Superior temporal gyrus (tissue), 1 donor: ENCODE results near the gene KLHL8.
"Not testable (repeated sequence)": the region's sequence is repeated elsewhere in the genome, so short reads cannot be mapped to it uniquely, and the experiment has no call there.

Source experiments
- DNase-seq: peaks from one replicate; pipeline ENCODE4 v3.0.0-alpha.2; 2016; ENCODE audit errors: extremely low spot score

KLHL8 gene

DNA sequence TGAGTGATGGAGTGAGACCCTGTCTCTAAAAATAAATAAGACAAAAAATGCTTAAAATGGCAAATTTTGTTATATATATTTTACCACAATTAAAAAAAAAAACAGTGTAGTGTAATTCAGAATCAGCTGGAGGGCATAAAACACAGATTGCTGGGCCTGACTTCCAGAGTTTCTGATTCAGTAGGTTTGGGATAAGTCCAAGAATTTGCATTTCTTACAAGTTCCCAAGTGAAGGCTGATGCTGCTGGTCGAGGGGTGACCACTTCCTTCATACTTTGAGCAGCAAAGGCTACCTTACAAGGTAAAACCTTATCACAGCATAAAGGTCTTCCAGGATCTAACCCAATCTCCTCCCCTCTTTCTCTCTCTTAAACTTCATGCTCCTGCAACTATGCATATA, 40.7 kb downstream of the KLHL8 start:
- no peak for DNase-seq

DNA sequence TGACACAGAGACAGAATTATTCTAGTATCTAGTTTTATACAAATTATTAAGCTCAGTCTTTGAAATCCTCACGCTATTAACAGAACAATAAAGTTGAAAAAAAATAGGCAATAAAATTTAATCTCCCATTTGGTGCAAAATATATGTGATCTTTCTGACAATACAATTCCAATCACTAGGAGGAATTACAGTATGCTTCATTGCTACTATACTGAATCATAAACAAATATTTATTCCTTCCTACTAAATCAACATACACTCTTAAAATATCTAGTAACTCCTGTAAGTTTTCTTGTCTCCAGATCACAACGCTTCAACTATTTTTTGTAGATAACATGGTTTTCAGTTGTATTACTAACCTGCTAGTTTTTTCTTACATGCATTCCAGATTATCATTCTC, 45.7 kb downstream of the KLHL8 start:
- no peak for DNase-seq

GRCh38 chr4:87171944-87172343, 48.5 kb downstream of the KLHL8 start:
- DNase-seq, result no peak

DNA sequence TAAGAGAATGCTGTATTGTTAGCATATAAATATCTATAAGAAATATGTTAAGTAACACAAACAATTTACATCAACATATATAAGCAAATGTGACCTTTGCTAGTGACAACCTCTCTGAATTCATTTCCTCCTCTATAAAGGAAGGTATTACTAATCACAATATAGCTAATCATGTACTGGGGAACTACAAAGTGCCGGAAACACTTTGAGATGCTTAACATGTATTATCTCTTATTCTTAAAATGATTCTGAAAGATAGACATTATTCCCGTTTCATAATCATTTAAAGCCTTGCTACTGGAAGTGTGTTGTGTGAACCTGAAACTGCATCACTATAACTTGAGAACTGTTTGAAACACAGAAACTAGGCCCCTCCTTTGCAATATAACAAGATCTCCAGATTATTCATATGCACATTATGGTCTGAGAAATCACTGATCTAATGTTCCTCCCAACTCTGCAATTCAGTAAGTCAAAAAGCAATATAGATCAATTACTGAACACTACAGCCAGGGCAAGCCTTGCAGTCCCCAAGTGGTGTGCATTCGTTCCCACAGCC, 54.0 kb downstream of the KLHL8 start:
- DNase-seq, result no peak

GRCh38 chr4:87165892-87166291, 54.5 kb downstream of the KLHL8 start:
- no peak for DNase-seq

GRCh38 chr4:87153078-87153870, 67.1 kb downstream of the KLHL8 start:
- no peak for DNase-seq

- DNase-seq, result no peak
Observed at GRCh38 chr4:87152310-87153041, 67.9 kb downstream of the KLHL8 start.

DNA sequence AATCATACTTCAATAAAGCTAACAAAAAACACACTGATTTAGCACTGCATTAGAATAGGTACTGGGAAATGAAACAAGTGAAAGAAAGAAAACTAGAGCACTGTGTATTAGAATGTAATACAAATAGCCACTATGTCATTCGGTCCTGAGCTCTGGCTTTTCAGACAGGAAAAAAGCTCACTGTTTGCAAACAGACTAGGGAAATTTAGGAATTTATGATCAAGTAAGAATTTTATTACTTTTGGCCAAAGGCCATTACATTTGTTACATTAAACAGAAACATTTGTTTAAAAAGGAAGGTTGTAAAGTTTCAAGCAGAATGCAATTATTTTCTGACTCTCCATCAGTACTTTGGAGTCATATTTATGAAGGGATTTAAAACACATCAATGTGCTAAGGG, 68.7 kb downstream of the KLHL8 start:
- no peak for DNase-seq

DNA sequence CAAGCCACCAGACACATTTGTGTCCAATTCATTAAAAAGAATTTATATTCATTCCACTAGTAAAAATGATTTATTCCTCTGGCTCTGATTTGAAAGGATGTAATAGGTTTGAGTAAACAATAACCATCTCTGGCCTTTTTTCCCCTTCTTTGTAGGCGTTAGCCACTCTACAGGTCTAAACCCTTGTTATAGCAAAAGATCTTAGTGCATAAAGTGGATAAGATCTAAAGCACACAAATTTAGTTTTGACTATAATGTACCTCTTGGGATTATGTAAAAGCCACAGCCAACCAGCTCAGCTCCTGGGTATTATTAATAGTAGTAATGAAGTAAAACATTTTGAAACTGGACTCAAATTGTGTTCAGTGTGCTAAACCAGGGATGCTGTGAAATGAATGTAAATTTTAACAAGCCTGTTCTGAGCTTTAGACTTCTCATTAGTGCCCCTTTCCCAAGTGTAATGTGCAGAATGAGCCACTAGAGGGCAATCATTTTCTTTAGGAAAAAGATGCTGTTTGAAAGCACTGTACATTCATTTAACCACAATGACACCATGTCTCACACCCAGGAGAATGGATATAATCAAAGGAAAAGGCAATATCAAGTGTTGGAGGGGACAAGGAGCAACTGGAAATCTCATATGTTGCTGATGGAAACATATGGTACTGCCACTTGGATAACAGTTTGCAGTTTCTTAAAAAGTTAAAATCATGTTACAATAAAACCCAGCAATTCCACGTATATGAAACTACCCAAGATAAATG, 69.7 kb downstream of the KLHL8 start:
- peak; percentile 97 for DNase-seq

- no peak for DNase-seq
Observed at GRCh38 chr4:87147116-87147515, 73.3 kb downstream of the KLHL8 start.

- DNase-seq, result not testable (repeated sequence)
Observed at GRCh38 chr4:87145934-87146333, 74.5 kb downstream of the KLHL8 start.

DNA sequence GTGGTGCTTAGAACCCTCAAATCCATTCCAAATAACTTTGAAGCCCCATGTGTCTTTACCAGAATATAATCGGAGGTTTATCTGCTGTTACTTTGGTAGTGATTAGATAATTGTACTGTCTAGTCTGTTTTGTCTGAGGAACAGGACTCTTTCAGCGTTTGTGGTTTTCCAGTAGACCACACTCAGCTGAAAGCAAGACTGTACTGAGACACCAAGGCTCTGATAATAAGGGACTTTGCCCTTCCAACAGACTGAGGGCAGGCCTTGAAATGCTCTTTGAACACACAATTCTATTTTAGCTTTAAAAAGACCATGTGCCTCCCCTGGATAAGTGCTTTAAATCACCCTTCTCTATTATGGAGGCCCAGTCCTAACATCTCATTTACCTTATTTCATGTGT, 76.1 kb downstream of the KLHL8 start:
- no peak for DNase-seq

GRCh38 chr4:87141428-87141827, 79.0 kb downstream of the KLHL8 start:
- DNase-seq, result no peak

- DNase-seq, result no peak
Observed at GRCh38 chr4:87134122-87134521, 86.3 kb downstream of the KLHL8 start.

GRCh38 chr4:87133183-87133582, 87.2 kb downstream of the KLHL8 start:
- no peak for DNase-seq

DNA sequence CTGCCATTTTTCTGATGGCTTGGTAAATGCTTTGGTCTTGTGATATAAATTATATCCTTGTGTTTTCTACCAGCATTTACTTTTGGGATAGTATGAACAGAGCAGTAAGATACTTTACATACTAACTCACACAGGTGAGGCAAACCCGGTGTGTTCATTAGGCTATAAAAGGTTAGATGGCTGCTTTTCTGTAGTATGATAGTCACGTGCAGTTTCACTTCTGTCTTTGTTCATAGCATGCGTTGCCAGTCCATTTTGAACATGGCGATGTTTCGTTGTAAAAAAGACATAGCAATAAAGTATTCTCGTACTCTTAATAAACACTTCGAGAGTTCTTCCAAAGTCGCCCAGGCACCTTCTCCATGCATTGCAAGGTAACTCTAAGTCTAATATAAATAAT, 88.4 kb downstream of the KLHL8 start:
- no peak for DNase-seq

GRCh38 chr4:87130985-87131703, 89.3 kb downstream of the KLHL8 start:
- no peak for DNase-seq

- no peak for DNase-seq
Observed at GRCh38 chr4:87129681-87130080, 90.7 kb downstream of the KLHL8 start.

DNA sequence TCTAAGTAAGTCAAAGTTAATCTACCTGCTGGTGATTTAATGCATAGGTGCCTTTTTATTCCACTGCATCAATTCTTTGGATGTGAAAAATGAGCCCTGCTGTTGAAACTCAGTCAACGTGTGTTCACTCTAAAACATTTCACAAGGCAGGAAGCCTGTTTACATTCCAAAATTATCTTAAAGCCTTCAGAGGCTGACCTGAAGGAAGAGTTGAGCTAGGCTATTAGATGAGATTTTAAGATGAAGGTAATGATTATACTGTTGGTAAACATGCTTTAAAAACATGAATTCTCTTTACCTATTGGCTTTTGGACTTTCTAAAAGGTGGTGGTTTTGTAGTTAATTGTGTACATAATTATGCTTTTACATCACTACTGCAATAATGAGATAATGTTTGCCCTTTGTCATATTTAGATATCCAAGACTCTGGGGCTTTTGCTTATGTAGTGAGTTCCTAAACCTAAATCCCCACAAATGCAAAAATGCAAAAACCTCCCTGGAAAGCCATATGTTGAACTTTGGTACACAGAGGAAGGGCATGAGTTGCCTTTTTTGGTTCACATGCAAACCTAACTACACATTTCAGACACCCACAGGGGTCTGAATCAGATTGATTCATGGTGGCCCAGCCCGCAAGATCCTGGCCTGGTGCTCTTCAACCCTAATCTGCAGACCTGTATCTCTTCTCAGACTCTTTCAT, 92.3 kb downstream of the KLHL8 start:
- DNase-seq, result no peak

- no peak for DNase-seq
Observed at GRCh38 chr4:87126056-87126455, 94.4 kb downstream of the KLHL8 start.

DNA sequence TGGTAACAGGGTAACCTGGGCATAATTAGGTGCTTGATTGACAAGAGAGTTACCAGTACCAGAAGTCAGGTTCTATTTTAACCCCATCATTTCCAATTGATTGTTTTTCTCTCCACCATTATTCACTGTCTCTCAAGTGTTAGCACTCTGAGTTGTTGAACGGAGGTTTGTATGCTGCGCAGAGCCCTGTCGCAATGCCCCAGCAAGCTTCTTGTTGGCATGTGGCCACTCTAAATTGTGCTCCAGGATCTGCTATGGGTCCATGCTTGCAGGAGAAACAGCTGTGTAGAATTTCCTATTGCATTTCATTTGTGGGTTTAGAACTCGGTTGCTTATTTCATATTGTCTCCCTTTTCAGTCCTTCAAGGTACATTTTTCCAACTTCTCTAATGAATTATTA, 98.2 kb downstream of the KLHL8 start:
- no peak for DNase-seq
